Endometrial microvascular endothelial cells (primary cell): Measurements from ENCODE around the gene TELO2. TPM values are rescaled to one million over a fixed set of nuclear protein-coding genes. Genes with fewer than 3 reads are reported as not detected.

Experiments
- in situ Hi-C: cut with HindIII; loops from 2 replicates; pipeline ENCODE4 v1.10.0; 2017; ENCODE audit warnings: low sequenced_read_pairs, low pct_unique_long_range_greater_than_20kb; ENCODE audit errors: inconsistent ontology term
- total RNA-seq: library from RNA; depleted of rRNA; stranded (reverse); fragments of >200 nt; gene quantifications from one replicate; pipeline ENCODE4 v1.2.3, GENCODE V29; 2015; ENCODE audit errors: inconsistent ontology term

Gene TELO2
- total RNA-seq, 1 donor from 2014 or later = 21.8 TPM

- in situ Hi-C loops = no loop called here
Observed at GRCh38 chr16:1505912-1506311, 12.8 kb downstream of the TELO2 start.

- in situ Hi-C loops = no loop called here
Observed at GRCh38 chr16:1506494-1507213, 13.5 kb downstream of the TELO2 start.

GRCh38 chr16:1508494-1509187 is 15.5 kb downstream of the TELO2 start:
- in situ Hi-C loops = no loop called here

- in situ Hi-C loops = no loop called here
Observed at GRCh38 chr16:1509307-1510221, 16.4 kb downstream of the TELO2 start.

- in situ Hi-C loops = no loop called here
Observed at GRCh38 chr16:1510272-1510671, 17.1 kb downstream of the TELO2 start.

- in situ Hi-C loops = no loop called here
Observed at GRCh38 chr16:1510941-1511351, 17.8 kb downstream of the TELO2 start.

- in situ Hi-C loops = no loop called here
Observed at GRCh38 chr16:1511662-1512569, 18.8 kb downstream of the TELO2 start.

GRCh38 chr16:1512774-1513173 is 19.6 kb downstream of the TELO2 start:
- in situ Hi-C loops = no loop called here

- in situ Hi-C loops = no loop called here
Observed at GRCh38 chr16:1514507-1514906, 21.3 kb downstream of the TELO2 start.

- in situ Hi-C loops = no loop called here
Observed at GRCh38 chr16:1518626-1519135, 25.5 kb downstream of the TELO2 start.

- in situ Hi-C loops = no loop called here
Observed at GRCh38 chr16:1519831-1520230, 26.7 kb downstream of the TELO2 start.

- in situ Hi-C loops = no loop called here
Observed at GRCh38 chr16:1520461-1520860, 27.3 kb downstream of the TELO2 start.

- in situ Hi-C loops = no loop called here
Observed at GRCh38 chr16:1523581-1524245, 30.6 kb downstream of the TELO2 start.

GRCh38 chr16:1524366-1524765 is 31.2 kb downstream of the TELO2 start:
- in situ Hi-C loops = no loop called here

GRCh38 chr16:1525871-1526607 is 32.9 kb downstream of the TELO2 start:
- in situ Hi-C loops = no loop called here

- in situ Hi-C loops = no loop called here
Observed at GRCh38 chr16:1526608-1527555, 33.7 kb downstream of the TELO2 start.
